ENCODE data around the gene SULT1E1.

SULT1E1 gene, protein sequence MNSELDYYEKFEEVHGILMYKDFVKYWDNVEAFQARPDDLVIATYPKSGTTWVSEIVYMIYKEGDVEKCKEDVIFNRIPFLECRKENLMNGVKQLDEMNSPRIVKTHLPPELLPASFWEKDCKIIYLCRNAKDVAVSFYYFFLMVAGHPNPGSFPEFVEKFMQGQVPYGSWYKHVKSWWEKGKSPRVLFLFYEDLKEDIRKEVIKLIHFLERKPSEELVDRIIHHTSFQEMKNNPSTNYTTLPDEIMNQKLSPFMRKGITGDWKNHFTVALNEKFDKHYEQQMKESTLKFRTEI

DNA sequence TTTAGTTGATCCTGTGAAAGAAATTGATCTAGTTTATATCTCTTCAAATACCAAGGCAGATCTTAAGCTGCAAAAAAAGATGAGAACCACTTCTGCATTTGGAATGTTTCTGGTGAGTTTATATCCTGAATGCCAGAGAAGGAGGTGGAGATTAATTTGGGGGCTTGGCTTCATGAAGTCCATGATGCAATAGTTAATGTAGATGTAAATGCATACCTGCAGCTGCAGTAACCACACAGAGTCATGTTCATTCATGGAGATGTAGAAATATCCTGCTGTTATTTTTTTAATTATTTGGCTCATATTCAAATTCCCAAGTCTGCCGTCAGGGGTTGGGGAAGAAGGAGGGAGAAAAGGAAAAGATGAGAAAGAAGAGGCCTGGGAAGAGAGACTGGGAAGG, at the start of gene SULT1E1:
Gene SULT1E1, minus strand, starts transcription at position 94 of the 400 bp plus-strand sequence. CDS start 2,501 bp downstream, outside the sequence.
- DNase-seq, result no peak

DNA sequence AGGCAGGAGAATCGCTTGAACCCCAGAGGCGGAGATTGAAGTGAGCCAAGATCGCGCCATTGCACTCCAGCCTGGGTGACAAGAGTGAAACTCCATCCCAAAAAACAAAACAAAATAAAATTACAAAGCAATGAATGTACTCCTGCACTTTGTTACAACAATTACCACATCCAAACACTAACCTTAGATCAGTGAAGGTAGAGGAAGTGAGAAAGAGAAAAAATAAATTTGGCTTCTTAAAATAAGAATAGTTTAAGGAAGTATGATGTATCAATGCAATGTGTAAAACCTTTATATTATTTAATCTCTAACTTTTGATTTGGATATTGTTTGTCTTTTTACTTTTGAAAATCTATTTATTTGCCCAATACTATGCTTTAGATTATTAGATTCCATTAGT, 49.2 kb upstream of the SULT1E1 start:
- DNase-seq, result no peak

DNA sequence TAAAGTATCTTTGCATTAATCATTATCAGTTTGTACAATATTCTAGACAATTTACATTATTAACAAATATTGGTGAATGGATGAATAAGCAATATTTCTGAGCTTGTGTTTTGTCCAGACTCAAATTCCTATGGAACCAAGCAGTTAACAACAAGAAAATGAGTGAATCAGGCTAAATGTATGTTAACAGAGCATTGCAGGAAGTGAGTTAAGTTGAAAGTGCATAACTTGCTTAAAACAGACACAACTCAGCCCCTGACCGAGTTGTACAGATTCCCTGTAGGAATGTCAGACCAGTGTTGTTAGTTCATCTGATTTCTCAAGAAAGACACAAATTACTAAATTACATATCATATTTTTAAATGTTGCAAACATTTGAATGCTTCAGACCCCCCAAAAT, 47.2 kb upstream of the SULT1E1 start:
- DNase-seq, result no peak

DNA sequence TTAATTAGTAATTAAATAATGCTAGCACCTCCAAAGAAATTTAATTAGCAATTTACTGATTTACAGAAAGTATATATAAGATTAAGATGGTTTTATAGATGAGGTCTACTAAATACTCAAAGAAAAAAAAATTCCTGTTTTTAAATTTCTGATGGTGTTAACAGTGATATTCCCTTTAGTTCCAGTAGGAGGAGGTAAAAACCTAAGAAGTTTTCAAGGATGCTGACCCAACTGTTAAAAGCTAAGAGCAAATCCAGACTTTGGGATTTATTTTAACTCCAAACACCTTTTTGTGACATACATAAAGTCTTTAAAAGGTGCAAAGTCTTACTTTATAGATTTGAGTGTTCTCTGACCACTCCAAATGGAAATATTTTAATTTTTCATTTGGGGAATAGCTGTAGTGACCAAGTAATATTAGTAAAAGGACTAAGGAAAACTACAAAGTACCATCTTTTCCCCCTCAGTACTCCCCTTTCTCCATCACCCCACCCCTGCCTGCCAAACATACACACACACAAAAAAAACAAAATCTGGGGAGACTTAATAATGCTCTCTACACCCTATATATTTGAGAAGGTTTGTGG, 36.7 kb upstream of the SULT1E1 start:
- DNase-seq, result no peak

DNA sequence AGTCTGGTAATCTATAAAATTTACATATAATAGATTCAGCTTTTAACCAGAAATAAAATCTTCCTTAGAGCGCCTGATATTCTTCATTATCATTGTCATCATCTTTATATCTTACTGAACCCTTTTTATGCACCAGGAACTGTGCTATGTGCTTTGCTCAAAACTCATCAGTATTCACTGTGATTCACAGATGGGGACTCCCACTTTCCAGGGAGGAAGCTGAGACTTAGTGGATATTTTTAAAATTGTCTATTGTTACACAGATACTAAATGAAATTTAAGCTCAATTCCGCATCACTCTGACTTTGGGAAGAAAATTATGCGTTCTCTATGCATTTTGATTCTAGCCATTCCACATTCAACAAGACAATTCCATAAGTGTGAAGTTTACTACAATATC, 34.8 kb upstream of the SULT1E1 start:
- DNase-seq, result no peak

DNA sequence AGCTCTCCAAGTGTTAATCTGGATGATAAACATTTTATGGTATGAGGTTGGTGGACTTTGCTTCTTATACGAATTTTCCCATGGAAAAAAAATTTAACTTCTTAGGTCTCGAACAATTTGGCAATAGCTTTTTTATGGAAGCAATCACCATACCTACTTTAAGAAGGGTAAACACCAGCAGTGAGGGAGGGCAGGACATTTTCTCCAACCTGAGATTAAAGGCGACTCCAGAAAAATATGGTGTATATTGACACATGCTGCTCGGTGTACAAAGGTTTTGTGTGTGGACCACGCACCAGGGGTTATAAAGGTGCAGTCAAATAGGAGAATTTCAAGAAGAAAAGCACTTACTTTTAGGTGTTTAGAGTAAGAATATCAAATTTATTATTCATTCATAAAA, 34.2 kb upstream of the SULT1E1 start:
- no peak for DNase-seq

DNA sequence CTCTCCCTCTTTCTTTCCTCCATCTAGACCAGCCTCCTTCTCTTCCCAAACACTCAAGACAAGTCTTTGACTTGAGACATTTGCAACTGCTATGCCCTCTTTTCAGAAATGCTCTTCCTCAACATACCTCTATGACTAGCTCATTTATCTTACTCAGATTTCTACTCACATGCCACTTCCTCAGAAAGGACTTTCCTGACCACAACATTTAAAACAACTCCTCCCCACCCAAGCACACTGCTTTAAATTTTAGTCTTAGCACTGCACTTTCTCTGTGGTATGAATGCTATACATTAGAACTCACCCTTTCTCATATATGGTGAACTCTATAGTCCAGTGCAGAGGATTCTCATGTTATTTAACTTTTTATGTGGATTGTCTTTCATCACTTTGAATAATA, 28.4 kb upstream of the SULT1E1 start:
- DNase-seq, result no peak

DNA sequence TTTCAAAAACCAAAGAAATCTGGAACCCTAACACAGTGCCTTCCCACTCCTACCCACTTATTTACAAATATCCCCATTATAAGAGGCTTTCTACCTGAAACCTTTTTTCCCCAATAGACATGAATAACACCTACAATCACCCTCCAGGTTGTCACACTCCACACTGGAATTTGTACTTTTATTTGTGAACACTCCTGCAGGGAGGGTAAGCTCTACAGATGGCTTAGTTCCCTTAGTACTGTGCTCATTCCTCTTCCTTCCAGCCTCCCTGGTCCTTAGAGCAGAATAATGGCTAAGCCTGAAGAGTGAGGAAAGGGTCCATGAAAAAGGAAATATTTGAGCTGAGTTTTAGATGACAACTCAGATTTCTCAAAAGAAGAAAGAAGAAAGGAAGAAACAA, 22.2 kb upstream of the SULT1E1 start:
- no peak for DNase-seq

DNA sequence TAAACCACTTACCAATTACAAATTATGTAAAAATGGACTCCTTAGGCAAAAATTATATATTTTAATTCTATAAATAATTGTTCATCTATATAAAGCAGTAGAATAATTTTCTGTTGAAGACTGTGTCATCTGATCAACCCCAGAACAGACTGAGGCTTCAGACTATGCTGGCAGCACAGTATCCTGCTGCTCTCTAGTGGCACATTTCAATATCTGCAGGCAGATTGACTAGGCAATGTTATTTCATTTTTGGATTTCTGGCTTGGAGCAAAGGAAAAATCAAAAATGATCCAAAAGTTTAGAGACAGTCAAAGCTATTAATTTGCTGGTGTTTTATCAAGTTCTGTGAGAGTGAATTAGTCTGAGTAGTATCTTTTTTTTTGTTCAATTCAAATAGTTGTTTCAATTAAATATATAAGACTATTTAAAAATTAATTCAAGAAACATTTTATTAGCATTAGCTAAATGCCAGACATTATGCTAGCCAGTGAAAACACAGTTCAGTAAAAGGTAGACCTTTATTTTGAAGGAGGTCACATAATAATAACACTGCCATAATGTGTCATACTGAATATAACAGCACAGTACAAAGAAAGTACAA, 21.3 kb upstream of the SULT1E1 start:
- no peak for DNase-seq

DNA sequence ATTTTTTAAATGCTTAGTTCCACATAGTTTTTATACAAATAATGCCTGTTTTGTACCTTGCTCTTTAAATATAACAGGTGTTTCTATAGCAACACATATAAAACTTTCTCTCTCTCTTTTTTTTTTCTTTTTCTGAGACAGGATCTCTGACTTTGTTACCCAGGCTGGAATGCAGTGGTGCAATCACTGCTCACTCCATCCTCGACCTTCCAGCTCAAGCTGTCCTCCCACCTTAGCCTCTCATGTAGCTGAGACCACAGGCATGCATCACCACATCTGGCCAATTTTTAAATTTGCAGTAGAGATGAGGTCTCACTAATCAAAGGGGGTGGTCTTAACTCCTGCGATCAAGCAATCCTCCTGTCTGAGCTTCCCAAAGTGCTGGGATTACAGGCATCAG, 18.3 kb upstream of the SULT1E1 start:
- no peak for DNase-seq

DNA sequence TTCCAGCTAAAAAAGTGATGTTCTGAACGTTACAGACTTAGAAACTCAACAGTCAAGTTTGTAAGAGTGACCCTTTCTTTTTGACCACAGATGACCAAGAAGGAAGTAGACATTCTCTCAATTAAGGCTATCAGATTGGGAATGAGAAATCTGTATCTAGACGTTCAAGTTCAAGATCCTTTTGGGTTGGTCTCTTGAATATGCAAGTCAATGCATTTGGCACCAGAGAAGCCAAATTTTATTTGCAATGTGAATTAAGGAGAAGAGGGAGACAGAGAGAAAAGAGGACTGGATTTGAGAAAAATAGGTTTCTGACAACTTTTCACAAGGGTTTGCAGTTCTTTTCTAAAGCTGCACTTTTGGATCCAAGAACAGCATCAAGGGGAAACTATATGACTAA, 17.5 kb upstream of the SULT1E1 start:
- DNase-seq, result no peak

DNA sequence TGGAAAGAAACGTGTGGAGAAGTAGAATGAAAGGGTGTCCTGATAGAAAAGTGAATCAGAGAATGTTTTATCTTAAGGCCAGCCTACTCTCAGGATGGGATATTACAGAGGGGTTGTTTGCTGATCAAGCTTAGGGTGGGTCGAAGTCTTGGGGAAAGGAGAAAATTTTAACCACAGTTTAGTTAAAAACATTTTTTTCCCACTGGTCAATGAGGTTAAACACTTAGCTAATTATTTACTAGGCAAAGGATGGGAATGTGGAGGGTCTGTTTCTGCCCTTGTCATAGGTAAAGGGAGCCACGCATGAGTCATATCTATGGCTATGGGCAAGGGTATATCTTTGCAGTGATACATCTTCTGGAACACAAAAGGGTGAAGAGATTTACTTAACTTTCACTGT, 16.1 kb upstream of the SULT1E1 start:
- DNase-seq, result no peak

DNA sequence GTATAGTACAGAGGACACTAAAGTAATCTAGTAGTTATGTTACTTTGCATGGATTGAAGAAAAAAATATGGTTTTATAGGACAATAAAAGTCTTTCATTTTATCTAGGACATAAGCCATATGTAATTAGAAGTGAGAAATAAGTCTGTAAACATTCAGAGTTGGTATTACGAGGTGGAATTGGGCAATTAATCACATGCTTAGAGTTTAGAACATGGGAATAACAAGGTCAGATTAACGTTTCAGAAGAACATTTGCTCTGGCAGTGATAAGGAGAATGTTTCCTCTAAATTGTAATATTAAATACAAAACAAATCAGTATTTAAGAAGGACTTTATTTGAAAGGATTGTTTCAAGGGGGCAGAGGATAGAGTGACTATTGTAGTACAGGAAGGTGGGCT, 15.6 kb upstream of the SULT1E1 start:
- no peak for DNase-seq

DNA sequence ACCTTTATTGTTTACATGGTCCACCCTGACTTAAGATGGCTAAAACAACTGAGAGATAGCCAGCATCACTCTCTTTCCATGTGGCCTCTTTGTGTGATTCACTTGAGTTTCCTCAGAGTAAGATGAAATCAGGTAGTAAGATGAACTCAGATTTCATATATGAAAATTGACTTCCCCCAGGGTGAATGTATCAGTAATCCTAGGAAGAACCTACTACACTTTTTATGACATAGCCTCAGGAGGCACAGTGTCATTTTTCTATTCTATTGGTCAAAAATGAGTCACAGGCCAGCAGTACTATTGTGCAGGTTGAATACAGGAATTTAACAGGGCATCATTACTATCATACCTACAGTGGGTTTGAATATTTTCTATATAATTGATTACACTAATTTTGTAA, 14.6 kb upstream of the SULT1E1 start:
- no peak for DNase-seq

DNA sequence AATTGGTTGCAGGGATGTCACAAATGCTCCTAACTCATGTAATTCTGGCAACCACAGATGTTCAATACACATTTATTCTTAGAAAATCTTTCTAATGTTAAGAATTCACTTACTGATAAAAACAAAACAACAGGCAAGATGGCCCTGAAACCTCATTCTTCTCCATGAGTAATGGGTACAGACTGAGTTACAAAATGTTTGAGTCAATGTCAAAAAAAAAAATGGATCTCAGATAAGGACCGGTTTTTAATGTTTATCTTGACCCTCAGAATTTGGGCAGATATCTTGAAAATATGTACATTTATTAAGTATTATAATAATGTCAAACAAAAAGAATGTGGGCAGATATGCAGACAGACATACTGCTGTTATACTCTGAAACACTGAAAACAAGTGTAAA, 1.8 kb upstream of the SULT1E1 start:
- no peak for DNase-seq

DNA sequence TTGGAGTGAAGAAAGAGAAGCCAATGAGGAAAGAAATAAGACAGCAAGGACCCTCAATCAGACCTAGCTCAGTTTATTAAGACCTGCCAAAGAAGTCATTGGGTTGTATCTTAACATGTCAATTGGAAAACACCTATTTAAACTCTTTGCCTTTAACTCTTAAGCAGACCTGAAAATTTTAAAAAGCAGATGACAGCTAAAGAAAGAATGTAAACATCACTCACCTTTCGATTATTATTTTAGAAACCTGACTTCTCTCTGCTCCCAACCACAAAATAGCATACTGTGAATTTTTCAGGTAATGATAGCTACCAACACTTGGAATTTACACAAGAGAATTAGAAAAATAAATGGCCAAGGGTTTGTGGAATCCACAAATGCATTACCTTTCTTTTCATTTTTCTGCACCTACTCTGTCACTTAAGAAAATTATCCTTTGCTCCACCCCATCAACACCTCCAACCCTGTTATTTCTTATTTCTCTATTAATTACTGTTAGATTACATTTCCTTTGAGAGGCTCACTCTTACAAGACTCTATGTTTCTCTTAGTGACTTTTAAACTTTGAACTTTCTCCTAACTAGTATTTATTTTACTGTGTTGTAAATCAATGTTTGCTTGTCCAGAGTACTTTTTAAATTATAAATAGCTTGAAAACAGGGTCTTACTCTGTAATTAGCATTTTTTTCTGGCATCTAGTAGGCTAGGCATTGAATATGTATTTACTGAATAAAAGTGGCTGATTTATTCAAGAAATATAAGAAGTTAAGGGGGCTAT, 765 bp upstream of the SULT1E1 start:
- DNase-seq, result no peak

DNA sequence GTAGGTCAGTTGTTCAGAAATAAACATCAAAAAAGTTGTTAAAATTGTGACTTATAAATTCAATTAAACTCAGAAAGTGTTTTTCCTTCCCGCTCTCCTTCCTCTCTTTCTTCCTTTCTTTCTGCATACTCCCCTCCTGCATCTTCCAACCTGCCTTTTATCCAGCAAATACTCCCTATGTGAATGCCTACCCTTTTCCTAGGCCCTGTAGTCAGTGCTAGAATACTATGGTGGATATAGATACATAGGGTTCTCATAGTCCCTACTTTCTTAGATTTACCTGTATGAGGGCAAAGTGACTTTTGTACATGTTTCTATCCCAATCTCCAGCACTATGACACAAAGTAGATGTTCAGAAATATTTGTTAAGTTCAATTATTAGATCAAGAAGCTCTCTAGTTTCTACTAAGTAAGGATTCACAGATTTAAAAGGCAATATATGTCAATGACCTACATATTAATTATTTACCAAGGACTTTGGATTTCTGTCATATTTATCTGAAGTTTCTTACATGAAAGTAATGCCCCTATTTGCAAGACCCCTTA, 732 bp downstream of the SULT1E1 start:
- DNase-seq, result no peak

DNA sequence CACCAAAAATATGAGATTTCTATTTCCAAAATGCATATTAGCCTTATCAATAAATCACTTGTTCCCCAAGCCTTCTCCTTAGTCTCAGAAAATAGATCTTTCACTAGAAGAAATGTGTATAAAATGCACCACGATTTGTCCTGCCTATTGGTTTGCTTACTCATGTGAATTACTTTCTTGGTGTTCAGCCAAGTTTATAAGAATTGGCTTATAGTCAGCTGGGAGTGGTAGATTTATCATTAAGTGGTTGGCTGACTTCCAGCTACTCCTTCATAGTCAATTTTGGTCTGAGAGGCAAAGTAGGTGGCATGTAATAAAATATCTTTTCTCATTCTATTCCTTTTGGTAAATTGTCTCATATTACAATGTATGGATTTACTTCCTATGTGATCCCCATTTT, 1.3 kb downstream of the SULT1E1 start:
- DNase-seq, result no peak

DNA sequence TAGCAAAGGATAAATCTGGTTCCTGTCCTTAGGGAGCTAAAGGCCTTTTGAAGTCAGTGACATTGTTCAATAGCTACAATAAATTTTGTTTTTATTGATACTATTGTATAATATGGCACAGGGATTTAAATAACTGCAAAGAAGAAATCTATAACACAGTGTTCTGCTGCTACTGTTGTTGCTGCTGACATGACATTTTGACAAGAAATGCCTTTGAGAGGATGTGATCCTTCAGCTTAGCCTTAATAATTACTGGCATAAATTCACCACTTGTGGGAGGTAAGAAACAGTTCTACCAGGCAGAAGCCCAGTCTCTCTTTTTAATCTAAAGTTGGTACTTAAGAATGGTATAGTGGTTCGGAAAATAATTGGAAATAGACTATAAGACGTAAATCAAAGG, 4.1 kb downstream of the SULT1E1 start:
- no peak for DNase-seq

DNA sequence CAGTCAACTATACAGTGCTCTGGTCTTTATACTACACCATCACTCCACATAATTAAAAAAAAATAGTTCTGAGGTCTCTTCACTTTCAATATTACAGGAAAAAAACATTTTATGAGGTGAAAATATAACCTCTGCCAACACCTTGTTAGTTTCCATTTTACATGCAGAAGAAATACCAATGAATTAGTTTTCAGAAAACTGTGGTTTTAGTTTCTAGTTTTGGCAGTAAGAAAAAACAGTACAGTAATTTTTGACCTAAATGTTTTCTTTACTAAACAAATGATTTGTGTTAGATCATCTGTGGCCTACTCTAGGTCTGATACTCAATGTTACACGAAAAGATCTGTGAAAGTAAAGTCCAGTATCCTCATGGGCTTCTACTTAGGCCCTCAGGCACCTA, 10.0 kb downstream of the SULT1E1 start:
- DNase-seq, result no peak

DNA sequence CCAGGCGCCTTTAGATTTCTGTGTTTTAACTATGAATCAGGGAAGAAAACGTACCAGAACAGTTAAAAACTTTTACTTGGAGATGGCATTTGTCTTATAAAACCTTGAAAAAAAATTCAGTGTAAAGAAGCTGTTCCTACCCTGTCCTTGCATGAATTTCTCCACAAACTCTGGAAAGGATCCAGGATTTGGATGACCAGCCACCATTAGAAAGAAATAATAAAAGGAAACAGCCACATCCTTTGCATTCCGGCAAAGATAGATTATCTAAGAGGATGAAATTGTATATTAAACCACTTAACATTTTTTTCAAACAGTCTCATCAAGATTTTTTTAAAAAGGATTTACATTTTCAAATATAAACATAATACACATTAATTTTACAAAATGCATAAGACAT, 10.6 kb downstream of the SULT1E1 start:
- no peak for DNase-seq

DNA sequence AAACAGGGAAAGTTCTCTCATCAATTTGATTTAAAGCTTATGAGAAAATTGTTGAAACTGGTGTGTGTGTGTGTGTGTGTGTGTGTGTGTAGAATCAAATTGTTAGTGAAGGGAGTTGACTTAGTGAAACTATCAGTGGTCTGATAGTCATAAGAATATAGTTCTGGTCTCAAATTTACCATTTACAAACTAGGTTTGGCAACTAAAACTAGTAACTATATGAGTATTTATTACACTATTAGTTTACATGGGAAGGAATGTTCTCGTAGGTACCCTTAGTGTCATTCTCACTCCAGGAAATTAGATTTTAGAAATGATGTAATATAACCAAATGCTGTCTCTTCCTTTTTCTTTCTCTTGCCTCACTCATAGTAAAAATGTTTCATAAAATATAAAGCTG, 11.9 kb downstream of the SULT1E1 start:
- DNase-seq, result no peak

DNA sequence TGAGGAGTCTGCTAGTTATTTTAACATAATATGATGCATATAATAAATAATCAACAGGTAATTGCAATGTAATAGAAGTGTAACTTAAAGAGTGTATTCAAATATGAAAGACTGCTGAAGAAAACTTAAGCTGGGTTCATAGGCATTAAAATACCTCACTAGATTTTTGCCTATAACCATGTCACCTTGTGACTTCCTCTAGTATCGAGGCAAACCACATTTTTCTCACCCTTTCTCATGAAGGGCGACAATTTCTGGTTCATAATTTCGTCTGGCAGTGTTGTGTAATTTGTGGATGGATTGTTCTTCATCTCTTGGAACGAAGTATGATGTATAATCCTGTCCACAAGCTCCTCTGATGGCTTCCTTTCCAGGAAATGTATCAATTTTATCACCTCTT, 16.0 kb downstream of the SULT1E1 start:
- DNase-seq, result no peak

DNA sequence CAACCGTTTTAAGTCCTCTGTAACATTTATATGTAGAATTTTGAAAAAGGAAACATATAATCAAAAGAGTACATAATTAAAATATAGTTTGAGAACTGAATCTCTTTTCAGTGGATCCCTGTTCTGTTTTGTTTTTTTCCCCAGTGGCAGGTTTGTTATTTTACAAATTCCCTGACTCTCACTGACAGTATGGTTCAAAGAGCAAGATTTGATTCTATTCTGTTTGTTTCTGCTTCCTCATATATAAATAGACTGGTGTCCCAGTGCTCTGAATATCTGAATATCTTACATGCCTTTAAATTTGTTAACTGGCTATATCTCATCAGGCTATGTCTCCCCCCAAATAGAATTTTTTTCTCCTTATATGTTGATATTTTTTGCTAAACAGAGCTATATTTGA, 16.6 kb downstream of the SULT1E1 start:
- no peak for DNase-seq
